Fibroblast of the aortic adventitia (primary cell): ENCODE measurements around the gene EDNRA. TPM values are rescaled to one million over a fixed set of nuclear protein-coding genes. Genes with fewer than 3 reads are reported as not detected.
A peak's percentile ranks its signal among the peaks of the same experiment; 100 is the strongest.

Source experiments
- DNase-seq: peaks from one replicate; pipeline ENCODE4 v3.0.0-alpha.2; 2010; ENCODE audit warnings: low read depth
- H3K4me3 ChIP-seq: 2 replicates; pipeline ENCODE4 v1.5.1; 2011; ENCODE audit warnings: low read depth, mild to moderate bottlenecking, control low read depth, low read length, moderate library complexity
- CTCF ChIP-seq: IDR thresholded peaks from 2 replicates; pipeline ENCODE4 v1.5.1; 2011; ENCODE audit warnings: mild to moderate bottlenecking, low read length, control low read depth, inconsistent platforms; ENCODE audit not compliant: insufficient read depth
- total RNA-seq: library from RNA; depleted of rRNA; stranded (reverse); fragments of >200 nt; gene quantifications from 2 replicates; pipeline ENCODE4 v1.2.3, GENCODE V29; 2012; ENCODE audit warnings: low replicate concordance

EDNRA gene
- total RNA-seq, 1 donor: 37.6 TPM

- TF ChIP-seq CTCF: no peak
Observed at GRCh38 chr4:147589586-147589985, 108.7 kb downstream of the EDNRA start.

GRCh38 chr4:147590249-147590920, 109.5 kb downstream of the EDNRA start:
- TF ChIP-seq CTCF: peak; percentile 70
- peak; percentile 85 for DNase-seq
- no peak overlapping the region for H3K4me3 ChIP-seq

More at GRCh38 chr4:147589586-147589985, 108.7 kb downstream of the EDNRA start:
- no peak overlapping the region for H3K4me3 ChIP-seq
- no peak for DNase-seq

DNA sequence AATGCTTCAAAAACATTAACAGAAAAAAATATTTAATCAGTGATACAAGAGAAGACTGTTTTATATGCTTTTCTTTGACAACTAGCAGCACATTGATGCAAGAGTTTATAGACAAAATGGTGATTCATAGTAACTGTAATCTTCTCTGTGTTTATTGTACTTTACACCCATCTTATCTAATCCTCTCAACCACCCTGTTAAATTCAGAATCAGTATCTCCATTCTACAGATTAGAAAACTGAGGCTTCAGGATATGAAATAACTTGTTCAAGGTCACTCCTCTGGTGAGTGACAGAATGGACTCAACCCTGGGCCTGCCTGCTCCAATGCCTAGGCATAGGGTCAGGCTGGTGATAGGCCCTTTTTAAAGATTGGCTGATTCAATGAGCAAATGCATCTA, 110.2 kb downstream of the EDNRA start:
- no peak for TF ChIP-seq CTCF
- peak; percentile 40 for DNase-seq

DNA sequence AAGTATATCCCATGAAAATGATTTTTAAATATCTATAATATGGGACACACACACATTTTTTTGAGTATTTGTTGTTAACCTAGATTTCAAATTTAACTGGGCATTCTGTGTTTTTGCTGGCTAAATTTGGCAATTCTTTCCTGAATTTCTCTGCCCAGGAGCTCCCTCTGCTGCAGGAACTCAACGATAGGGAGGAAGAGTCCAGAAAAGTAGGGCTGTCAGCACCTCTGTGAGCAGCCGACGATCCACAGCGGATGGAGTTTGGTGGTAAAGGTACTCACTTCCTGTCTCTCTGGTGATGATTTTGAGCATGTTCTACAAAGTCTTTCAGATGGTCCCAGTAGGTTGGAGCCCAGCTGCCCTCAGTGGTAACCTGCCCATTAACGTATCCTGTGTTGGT, 113.2 kb downstream of the EDNRA start:
- H3K4me3 ChIP-seq: no peak overlapping the region
- no peak for TF ChIP-seq CTCF
- DNase-seq: no peak

More for the DNA sequence above, 110.2 kb downstream of the EDNRA start:
- H3K4me3 ChIP-seq: no peak overlapping the region

Other genes starting within 250 kb of the EDNRA start
- gene TMEM184C, start 136.3 kb downstream of the EDNRA start, total RNA-seq: 20.9 and 38.2 TPM in 2 replicates
- 10.4 and 16.6 TPM in 2 replicates for gene PRMT9, start 203.1 kb downstream of the EDNRA start, total RNA-seq